ENCODE results near the gene ARMC2. TPM values are rescaled to one million over a fixed set of nuclear protein-coding genes. Genes with fewer than 3 reads are reported as not detected.

ARMC2 gene
- total RNA-seq, 5 donors from 2014 or later (not counting 1 experiment from before 2014, with no cell fraction given) = 6.4 to 10.0 (median 8.1) TPM

- Mint-ChIP-seq H3K27me3 (no peaks in the 10 kb centered on the region), H3K36me3 (peaks cover 2% of the 10 kb centered on the region), H3K9me3 (peaks cover 0 to 3% (median 0%) of the 10 kb centered on the region in 3 donors), H3K27ac (peak overlapping the region in 1 of 2 donors; percentile 41), H3K4me1 (peaks cover 47 to 55% (median 50%) of the 10 kb centered on the region in 3 donors), H3K4me3 (no peak overlapping the region)
- Histone ChIP-seq H3K9me3 (no peaks in the 10 kb centered on the region), H3K36me3 (ENCODE audit: control insufficient read depth in 2 of 2, extremely low read depth in 1 of 2, insufficient read depth in 1 of 2, low read length in 1 of 2) (no peaks in the 10 kb centered on the region), H3K27me3 (replicated peaks in 1 of 2; ENCODE audit: control insufficient read depth in 2 of 2, extremely low read depth in 1 of 2, insufficient read depth in 2 of 2, low read length in 1 of 2) (no peaks in the 10 kb centered on the region), H3K4me3 (ENCODE audit: control insufficient read depth in 1 of 2, extremely low read depth in 1 of 2, low read length in 1 of 2) (no peak overlapping the region), H3K4me1 (ENCODE audit: control insufficient read depth in 1 of 2, extremely low read depth in 1 of 2, insufficient read depth in 2 of 2, low read length in 2 of 2) (peaks cover 29 to 45% of the 10 kb centered on the region in 2 experiments), H3K27ac (ENCODE audit: low read length) (no peak overlapping the region)
- POLR2A ChIA-PET = interaction anchor here in 1 of 2 donors (0.7 kb wide), 1 partner anchor 159 kb away, joined by 3 read pairs; no protein-coding TSS in a partner anchor
- no peak for ATAC-seq (replicated peaks in 1 of 4)
- CTCF ChIA-PET = no interaction called here
- WGBS (ENCODE audit: insufficient coverage) = 100% methylated on average over 1 of the region's 5 CpGs
- DNase-seq = no peak
Observed at GRCh38 chr6:108940741-108941140, 92.5 kb downstream of the ARMC2 start.

- H3K27me3 Mint-ChIP-seq = no peaks in the 10 kb centered on the region
Observed at GRCh38 chr6:108941281-108941680, 93.1 kb downstream of the ARMC2 start.

GRCh38 chr6:108941859-108942258 lies 93.6 kb downstream of the ARMC2 start:
- DNase-seq (no peak), ATAC-seq (replicated peaks in 1 of 4) (no peak)
- Mint-ChIP-seq H3K4me1 (peaks cover 55 to 62% (median 56%) of the 10 kb centered on the region in 3 donors), H3K27me3 (no peaks in the 10 kb centered on the region), H3K36me3 (peaks cover 2% of the 10 kb centered on the region), H3K4me3 (peak overlapping the region in 1 of 3 donors; percentile 66), H3K27ac (peak overlapping the region; percentile 87 to 88), H3K9me3 (peaks cover 0 to 3% (median 0%) of the 10 kb centered on the region in 3 donors)
- peaks cover 31 to 50% of the 10 kb centered on the region in 2 experiments for H3K4me1 ChIP-seq (ENCODE audit: control insufficient read depth in 1 of 2, extremely low read depth in 1 of 2, insufficient read depth in 2 of 2, low read length in 2 of 2)
- H3K27ac ChIP-seq (ENCODE audit: low read length) = peak overlapping the region; percentile 78
- H3K9me3 ChIP-seq = no peaks in the 10 kb centered on the region
- CTCF ChIA-PET = interaction anchor here (0.6 to 1.4 kb wide), 3 partner anchors 40 to 400 kb away, joined by 3 to 6 read pairs (median 3); partner anchors contain the start of gene ARMC2 (in 1 of the 2)
- H3K36me3 ChIP-seq (ENCODE audit: control insufficient read depth in 2 of 2, extremely low read depth in 1 of 2, insufficient read depth in 1 of 2, low read length in 1 of 2) = no peaks in the 10 kb centered on the region
- POLR2A ChIA-PET = no interaction called here
- WGBS (ENCODE audit: insufficient coverage) = no CpG with 5 or more reads among the region's 2 CpGs
- no peaks in the 10 kb centered on the region for H3K27me3 ChIP-seq (replicated peaks in 1 of 2; ENCODE audit: control insufficient read depth in 2 of 2, extremely low read depth in 1 of 2, insufficient read depth in 2 of 2, low read length in 1 of 2)
- H3K4me3 ChIP-seq (ENCODE audit: control insufficient read depth in 1 of 2, extremely low read depth in 1 of 2, low read length in 1 of 2) = no peak overlapping the region

More at GRCh38 chr6:108941281-108941680, 93.1 kb downstream of the ARMC2 start:
- Mint-ChIP-seq H3K27ac (peak overlapping the region; percentile 4 to 25), H3K36me3 (peaks cover 2% of the 10 kb centered on the region), H3K9me3 (peaks cover 0 to 3% (median 0%) of the 10 kb centered on the region in 3 donors), H3K4me3 (no peak overlapping the region), H3K4me1 (peaks cover 50 to 60% (median 52%) of the 10 kb centered on the region in 3 donors)
- Histone ChIP-seq H3K27me3 (replicated peaks in 1 of 2; ENCODE audit: control insufficient read depth in 2 of 2, extremely low read depth in 1 of 2, insufficient read depth in 2 of 2, low read length in 1 of 2) (no peaks in the 10 kb centered on the region), H3K27ac (ENCODE audit: low read length) (no peak overlapping the region), H3K36me3 (ENCODE audit: control insufficient read depth in 2 of 2, extremely low read depth in 1 of 2, insufficient read depth in 1 of 2, low read length in 1 of 2) (no peaks in the 10 kb centered on the region), H3K4me3 (ENCODE audit: control insufficient read depth in 1 of 2, extremely low read depth in 1 of 2, low read length in 1 of 2) (no peak overlapping the region), H3K4me1 (ENCODE audit: control insufficient read depth in 1 of 2, extremely low read depth in 1 of 2, insufficient read depth in 2 of 2, low read length in 2 of 2) (peaks cover 29 to 49% of the 10 kb centered on the region in 2 experiments), H3K9me3 (no peaks in the 10 kb centered on the region)
- no peak for ATAC-seq (replicated peaks in 1 of 4)
- CTCF ChIA-PET = interaction anchor here (0.5 to 0.6 kb wide), 2 partner anchors 443 to 685 kb away, joined by 4 to 8 read pairs; no protein-coding TSS in a partner anchor
- DNase-seq = no peak
- no CpG with 5 or more reads among the region's 1 CpG for WGBS (ENCODE audit: insufficient coverage)
- POLR2A ChIA-PET = interaction anchor here in 1 of 2 donors (0.7 kb wide), 1 partner anchor 158 kb away, joined by 3 read pairs; no protein-coding TSS in a partner anchor

- POLR2A ChIA-PET = interaction anchor here in 1 of 2 donors (0.7 kb wide), 1 partner anchor 80 kb away, joined by 4 read pairs; no protein-coding TSS in a partner anchor
- Mint-ChIP-seq H3K9me3 (peaks cover 0 to 3% (median 0%) of the 10 kb centered on the region in 3 donors), H3K4me3 (peak overlapping the region; percentile 55 to 68 (median 66)), H3K4me1 (peaks cover 57 to 68% (median 59%) of the 10 kb centered on the region in 3 donors), H3K36me3 (no peaks in the 10 kb centered on the region), H3K27me3 (no peaks in the 10 kb centered on the region), H3K27ac (peak overlapping the region; percentile 87 to 88)
- ATAC-seq (replicated peaks in 1 of 4) (peak; percentile 96 to 100 (median 100)), DNase-seq (peak; percentile 13 to 85 (median 67))
- Histone ChIP-seq H3K4me3 (ENCODE audit: control insufficient read depth in 1 of 2, extremely low read depth in 1 of 2, low read length in 1 of 2) (peak overlapping the region; percentile 4 to 51), H3K36me3 (ENCODE audit: control insufficient read depth in 2 of 2, extremely low read depth in 1 of 2, insufficient read depth in 1 of 2, low read length in 1 of 2) (no peaks in the 10 kb centered on the region), H3K4me1 (ENCODE audit: control insufficient read depth in 1 of 2, extremely low read depth in 1 of 2, insufficient read depth in 2 of 2, low read length in 2 of 2) (peaks cover 33 to 50% of the 10 kb centered on the region in 2 experiments), H3K27me3 (replicated peaks in 1 of 2; ENCODE audit: control insufficient read depth in 2 of 2, extremely low read depth in 1 of 2, insufficient read depth in 2 of 2, low read length in 1 of 2) (no peaks in the 10 kb centered on the region), H3K27ac (ENCODE audit: low read length) (peak overlapping the region; percentile 78), H3K9me3 (no peaks in the 10 kb centered on the region)
- WGBS (ENCODE audit: insufficient coverage) = no CpG with 5 or more reads among the region's 9 CpGs
- CTCF ChIA-PET = interaction anchor here (0.6 to 1.4 kb wide), 6 partner anchors 12 to 401 kb away, joined by 3 to 6 read pairs (median 3); partner anchors contain the start of gene ARMC2 (in 1 of the 2)
Observed at GRCh38 chr6:108942556-108943492, 94.6 kb downstream of the ARMC2 start.

- Histone ChIP-seq H3K4me1 (ENCODE audit: control insufficient read depth in 1 of 2, extremely low read depth in 1 of 2, insufficient read depth in 2 of 2, low read length in 2 of 2) (peaks cover 33 to 50% of the 10 kb centered on the region in 2 experiments), H3K27ac (ENCODE audit: low read length) (no peak overlapping the region), H3K27me3 (replicated peaks in 1 of 2; ENCODE audit: control insufficient read depth in 2 of 2, extremely low read depth in 1 of 2, insufficient read depth in 2 of 2, low read length in 1 of 2) (no peaks in the 10 kb centered on the region), H3K36me3 (ENCODE audit: control insufficient read depth in 2 of 2, extremely low read depth in 1 of 2, insufficient read depth in 1 of 2, low read length in 1 of 2) (no peaks in the 10 kb centered on the region), H3K9me3 (no peaks in the 10 kb centered on the region), H3K4me3 (ENCODE audit: control insufficient read depth in 1 of 2, extremely low read depth in 1 of 2, low read length in 1 of 2) (no peak overlapping the region)
- ATAC-seq (replicated peaks in 1 of 4) (no peak), DNase-seq (no peak)
- H3K27me3 Mint-ChIP-seq = no peaks in the 10 kb centered on the region
- ChIA-PET POLR2A (no interaction called here), CTCF (no interaction called here)
- H3K4me3 Mint-ChIP-seq = no peak overlapping the region
- H3K9me3 Mint-ChIP-seq = peaks cover 0 to 3% (median 0%) of the 10 kb centered on the region in 3 donors
- H3K4me1 Mint-ChIP-seq = peaks cover 57 to 78% (median 59%) of the 10 kb centered on the region in 3 donors
- H3K36me3 Mint-ChIP-seq = no peaks in the 10 kb centered on the region
- 100% methylated on average over 1 of the region's 1 CpG for WGBS (ENCODE audit: insufficient coverage)
- peak overlapping the region in 1 of 2 donors; percentile 18 for H3K27ac Mint-ChIP-seq
Observed at GRCh38 chr6:108944071-108944470, 95.8 kb downstream of the ARMC2 start.
